Gastrocnemius medialis (tissue), 4 donors: ENCODE data around the gene SMTNL1. TPM values are rescaled to one million over a fixed set of nuclear protein-coding genes. Genes with fewer than 3 reads are reported as not detected.

ENCODE experiments used
- ATAC-seq, 2 donors: fragments of 150-250 bp; one replicate each; pipeline ENCODE4 v1.9.1; 2016
- DNase-seq, 2 donors: peaks; one replicate each; pipeline ENCODE4 v3.0.0-alpha.2; 2019
- H3K27ac ChIP-seq, 4 donors: fragments of 200-600 bp; sonication (generic); 1 replicate in 1 of 4; 2 replicates in 3 of 4; pipeline ENCODE4 v1.5.1; 2016 to 2018; ENCODE audit warnings: mild to moderate bottlenecking in 2 of 4, moderate library complexity in 1 of 4
- H3K27me3 ChIP-seq, 3 donors: fragments of 200-600 bp; sonication (generic) in 2 of 3; 1 replicate in 1 of 3; 2 replicates in 2 of 3; pipeline versions ENCODE4 v1.5.1 to v1.6.0; 2016 to 2019; ENCODE audit warnings: mild to moderate bottlenecking in 1 of 3, moderate library complexity in 1 of 3
- H3K36me3 ChIP-seq, 2 donors: fragments of 200-600 bp; sonication (generic) in 1 of 2; one replicate each; pipeline ENCODE4 v1.5.1; 2017 to 2018
- H3K4me1 ChIP-seq, 2 donors: fragments of 200-600 bp; sonication (generic) in 1 of 2; one replicate each; pipeline ENCODE4 v1.5.1; 2016 to 2017; ENCODE audit warnings: mild to moderate bottlenecking in 2 of 2
- H3K4me3 ChIP-seq, 4 donors: fragments of 200-600 bp; sonication (generic) in 3 of 4; 1 replicate in 1 of 4; 2 replicates in 3 of 4; pipeline ENCODE4 v1.5.1; 2016 to 2019; ENCODE audit warnings: mild to moderate bottlenecking in 2 of 4
- H3K9me3 ChIP-seq, 3 donors: fragments of 200-600 bp; sonication (generic) in 2 of 3; 1 replicate in 1 of 3; 2 replicates in 2 of 3; pipeline ENCODE4 v1.5.1; 2016 to 2019
- CTCF ChIP-seq, 5 experiments: fragments of 450-650 bp in 3 of 5; fragments of 200-600 bp in 2 of 5; sonication (generic) in 2 of 5; IDR thresholded peaks in 4 of 5; conservative IDR thresholded peaks in 1 of 5; 1 replicate in 4 of 5; 2 replicates in 1 of 5; pipeline ENCODE4 v1.5.1; 2016 to 2019; ENCODE audit warnings: antibody characterized with exemption in 5 of 5, mild to moderate bottlenecking in 3 of 5, moderate library complexity in 3 of 5
- POLR2A ChIP-seq, 2 donors: fragments of 450-650 bp; IDR thresholded peaks; one replicate each; pipeline ENCODE4 v1.6.1; 2017; ENCODE audit warnings: antibody characterized with exemption in 2 of 2, mild to moderate bottlenecking in 2 of 2, moderate library complexity in 2 of 2
- in situ Hi-C, 4 donors: fragments of 200-750 bp; cut with MboI; loops; one replicate each; pipeline versions ENCODE4 v1.15.0 to v1.8.0; 2017; ENCODE audit warnings: low sequenced_read_pairs in 4 of 4
- intact Hi-C: fragments of 100-400 bp; cut with DNase I; formaldehyde crosslinking; loops from one replicate; pipeline ENCODE4 v1.15.1; 2023; ENCODE audit warnings: low total_unique reads
- total RNA-seq, 4 donors: library from RNA; depleted of rRNA; stranded (reverse); fragments of >200 nt; gene quantifications; one replicate each; pipeline versions ENCODE4 v1.1.0 to v1.2.3, GENCODE V29; 2016

The SMTNL1 gene
- total RNA-seq, 4 donors from 2014 or later: 23.0 to 52.7 (median 43.4) TPM

DNA sequence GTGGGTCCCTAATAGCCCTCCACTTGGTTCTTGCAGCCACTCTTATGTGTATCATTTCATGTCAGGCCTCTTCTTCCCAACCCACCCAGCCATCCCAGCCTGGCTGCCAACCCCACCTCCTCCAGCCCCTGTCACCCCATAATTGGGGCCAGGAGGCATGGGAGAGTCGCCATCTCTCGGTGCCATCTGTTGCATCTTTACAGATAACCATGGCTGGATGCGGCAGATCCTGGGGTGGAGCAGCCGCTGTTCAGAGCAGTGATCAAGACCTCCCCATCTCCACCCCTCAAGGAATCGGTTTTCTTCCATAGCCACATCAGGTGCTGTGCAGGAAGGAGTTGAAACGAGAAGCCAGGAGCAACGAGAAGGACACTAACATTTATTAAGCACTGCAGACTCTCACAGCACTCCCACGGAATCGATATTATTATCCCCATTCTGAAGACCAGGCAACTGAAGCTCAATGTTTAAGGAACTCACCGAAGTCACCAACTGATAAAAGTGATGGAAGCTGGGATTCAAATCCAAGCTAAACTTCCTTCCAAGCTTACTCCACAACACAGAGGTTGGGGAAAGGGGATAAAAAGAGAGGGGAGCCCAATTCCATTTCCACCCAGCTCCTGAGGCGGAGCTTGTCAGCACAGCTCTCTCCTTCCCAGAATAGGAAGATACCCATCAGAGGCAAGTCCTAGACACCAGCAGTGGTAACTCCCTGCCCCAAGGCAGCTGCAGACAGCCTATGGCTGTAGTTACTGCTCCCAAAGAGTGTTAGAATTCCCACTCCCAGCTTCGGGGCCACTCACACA, 24.5 kb upstream of the SMTNL1 start:
- H3K27me3 ChIP-seq: no peaks in the 10 kb centered on the region
- H3K36me3 ChIP-seq: no peaks in the 10 kb centered on the region
- H3K9me3 ChIP-seq: no peaks in the 10 kb centered on the region
- no peak overlapping the region for H3K4me3 ChIP-seq
- ATAC-seq (no peak), DNase-seq (no peak)
- TF ChIP-seq CTCF (IDR thresholded peaks at IDR 0.05 in 4 of 5, conservative IDR thresholded peaks at IDR 0.05 in 1 of 5): no peak
- no peak for TF ChIP-seq POLR2A (IDR thresholded peaks at IDR 0.05)
- intact Hi-C loops: no loop called here
- H3K4me1 ChIP-seq: peaks cover 9 to 17% of the 10 kb centered on the region in 2 donors
- in situ Hi-C loops: no loop called here
- peak overlapping the region in 3 of 4 donors; percentile 80 to 93 (median 88) for H3K27ac ChIP-seq

GRCh38 chr11:57513452-57513795, 24.0 kb upstream of the SMTNL1 start:
- Histone ChIP-seq H3K4me3 (peak overlapping the region in 2 of 4 donors; percentile 80 to 100), H3K4me1 (peaks cover 9 to 17% of the 10 kb centered on the region in 2 donors), H3K9me3 (no peaks in the 10 kb centered on the region), H3K36me3 (no peaks in the 10 kb centered on the region), H3K27me3 (no peaks in the 10 kb centered on the region), H3K27ac (peak overlapping the region; percentile 80 to 93 (median 86))
- no peak for TF ChIP-seq CTCF (IDR thresholded peaks at IDR 0.05 in 4 of 5, conservative IDR thresholded peaks at IDR 0.05 in 1 of 5)
- TF ChIP-seq POLR2A (IDR thresholded peaks at IDR 0.05): no peak
- DNase-seq (no peak), ATAC-seq (no peak)
- intact Hi-C loops (no loop called here), in situ Hi-C loops (no loop called here)

DNA sequence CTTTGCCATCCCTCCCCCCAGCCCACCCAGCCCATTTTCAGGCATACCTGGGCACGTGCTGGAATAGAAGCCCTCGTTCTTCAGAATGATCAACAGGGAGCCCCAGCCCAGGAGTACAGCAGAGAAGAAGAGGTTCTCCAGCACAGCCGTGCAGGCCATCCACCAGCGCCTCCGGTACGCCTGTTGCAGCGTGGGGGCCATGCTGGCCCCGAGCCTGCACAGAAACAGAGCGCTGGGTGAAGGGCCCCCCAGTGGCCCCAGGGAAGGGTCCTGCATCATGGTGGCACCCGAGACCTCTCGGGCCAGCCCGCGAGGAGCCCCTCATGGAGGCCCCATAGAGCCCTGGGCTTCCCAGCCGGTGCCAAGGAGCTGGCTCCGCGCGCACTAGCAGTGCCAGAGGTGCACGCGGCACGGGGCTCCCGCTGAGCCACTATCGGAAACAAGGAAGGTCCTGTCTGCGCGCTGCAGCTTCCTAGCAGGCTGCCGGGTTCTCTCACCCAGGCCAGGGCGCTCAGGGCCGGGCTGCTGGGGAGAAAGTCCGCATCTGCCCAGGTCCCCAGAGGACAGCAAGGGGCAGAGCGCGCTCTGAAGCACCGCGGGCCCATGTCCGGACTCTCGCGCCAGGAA, 23.4 kb upstream of the SMTNL1 start:
- no peaks in the 10 kb centered on the region for H3K27me3 ChIP-seq

More for the DNA sequence above, 23.4 kb upstream of the SMTNL1 start:
- DNase-seq (peak in 1 of 2 donors; percentile 23), ATAC-seq (peak; percentile 12 to 14)
- Histone ChIP-seq H3K4me1 (peaks cover 9 to 17% of the 10 kb centered on the region in 2 donors), H3K4me3 (peak overlapping the region; percentile 80 to 100 (median 91)), H3K36me3 (no peaks in the 10 kb centered on the region), H3K27ac (peak overlapping the region; percentile 80 to 93 (median 86)), H3K9me3 (no peaks in the 10 kb centered on the region)
- in situ Hi-C loops: no loop called here
- intact Hi-C loops: loop anchor here (2.0 kb wide), 1 partner anchor 13 kb away; no protein-coding TSS in a partner anchor
- TF ChIP-seq CTCF (IDR thresholded peaks at IDR 0.05 in 4 of 5, conservative IDR thresholded peaks at IDR 0.05 in 1 of 5) (no peak), POLR2A (IDR thresholded peaks at IDR 0.05) (no peak)
